ENCODE data around the gene SLC16A5.

SLC16A5 gene

DNA sequence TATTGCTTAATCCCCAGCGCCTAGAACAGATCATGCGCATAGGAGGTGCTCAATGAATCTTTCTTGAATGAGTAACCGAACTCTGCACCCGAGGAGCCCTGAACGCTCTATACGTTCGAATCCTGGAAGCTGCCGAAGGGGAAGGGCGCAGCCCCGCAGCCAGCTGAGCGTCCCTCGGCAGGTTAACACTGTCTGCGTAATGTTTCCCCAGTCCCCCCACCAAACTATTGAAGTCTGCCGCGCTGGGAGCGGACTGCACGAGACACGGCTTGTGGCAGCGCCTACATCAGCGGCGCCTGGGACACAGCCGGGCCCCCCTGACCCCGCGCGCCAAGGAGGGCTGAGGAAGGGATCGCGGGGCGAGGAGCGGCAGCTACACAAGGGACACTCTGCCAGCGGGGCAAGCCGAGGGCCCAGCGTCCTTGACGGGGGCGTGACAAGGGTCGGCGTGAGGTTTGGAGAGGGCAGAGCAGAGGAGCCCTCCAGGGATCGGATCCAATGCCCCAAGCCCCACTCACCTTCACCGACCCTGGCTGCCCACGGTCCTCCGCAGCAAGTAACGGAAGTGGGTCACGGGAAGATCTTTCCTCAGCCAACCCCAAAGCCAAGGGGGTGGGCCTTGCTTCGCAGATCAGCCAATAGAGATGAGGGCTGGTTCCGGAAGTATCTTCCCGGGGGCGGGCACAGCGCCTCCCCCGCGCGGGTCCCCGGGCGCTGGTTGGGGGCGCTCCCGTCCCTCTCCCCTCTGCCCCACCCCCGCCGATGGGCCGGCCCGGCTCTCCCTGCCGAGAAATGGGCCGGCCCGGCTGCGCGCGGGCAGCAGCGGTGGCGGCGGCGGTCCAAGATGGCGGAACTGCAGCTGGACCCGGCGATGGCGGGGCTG, 41.1 kb upstream of the SLC16A5 start, which contains the start of the genes ATP5PD and KCTD2:
ATP5PD (minus strand) TSS at position 563 of the 883 bp plus-strand sequence. CDS start 4,319 bp downstream, outside the sequence.
KCTD2 (plus strand) TSS at position 819 of the 883 bp plus-strand sequence; CDS start at position 845, 26 bp downstream.
- Histone ChIP-seq H3K36me3 (ENCODE audit: control insufficient read depth in 4 of 4, insufficient read depth in 4 of 4, low read length in 3 of 4) (peaks cover 6 to 17% (median 10%) of the 10 kb centered on the region in 4 experiments), H3K27ac (ENCODE audit: insufficient read depth in 1 of 2, low read depth in 1 of 2, low read length in 2 of 2, poor library complexity in 1 of 2, severe bottlenecking in 2 of 2) (peak within 1 kb of the TSS; percentile 79 to 90), H3K4me3 (ENCODE audit: control insufficient read depth in 1 of 7, extremely low read depth in 1 of 7, insufficient read depth in 4 of 7, low read depth in 2 of 7, low read length in 6 of 7) (peak within 1 kb of the TSS; percentile 60 to 98 (median 94)), H3K9me3 (ENCODE audit: control extremely low read depth in 1 of 5, control insufficient read depth in 4 of 5, insufficient read depth in 2 of 5, low read depth in 1 of 5, low read length in 4 of 5) (no peaks in the 10 kb centered on the region), H3K27me3 (replicated peaks in 2 of 5; ENCODE audit: control insufficient read depth in 4 of 5, insufficient read depth in 5 of 5, low read length in 4 of 5) (no peaks in the 10 kb centered on the region), H3K4me1 (ENCODE audit: control extremely low read depth in 1 of 4, control insufficient read depth in 4 of 4, insufficient read depth in 4 of 4, low read length in 3 of 4) (peaks cover 9 to 23% (median 18%) of the 10 kb centered on the region in 4 experiments)
- WGBS (ENCODE audit: insufficient coverage), result 0% methylated on average over 51 of the region's 72 CpGs
- POLR2A ChIA-PET, result interaction anchor here (0.6 to 0.8 kb wide), 2 partner anchors 11 to 14 kb away, joined by 3 read pairs; no protein-coding TSS in a partner anchor
- peak; percentile 97 to 98 (median 98) for DNase-seq
- CTCF ChIA-PET, result interaction anchor here (0.9 to 2.2 kb wide), 3 partner anchors 13 to 99 kb away, joined by 3 to 18 read pairs (median 4); no protein-coding TSS in a partner anchor

DNA sequence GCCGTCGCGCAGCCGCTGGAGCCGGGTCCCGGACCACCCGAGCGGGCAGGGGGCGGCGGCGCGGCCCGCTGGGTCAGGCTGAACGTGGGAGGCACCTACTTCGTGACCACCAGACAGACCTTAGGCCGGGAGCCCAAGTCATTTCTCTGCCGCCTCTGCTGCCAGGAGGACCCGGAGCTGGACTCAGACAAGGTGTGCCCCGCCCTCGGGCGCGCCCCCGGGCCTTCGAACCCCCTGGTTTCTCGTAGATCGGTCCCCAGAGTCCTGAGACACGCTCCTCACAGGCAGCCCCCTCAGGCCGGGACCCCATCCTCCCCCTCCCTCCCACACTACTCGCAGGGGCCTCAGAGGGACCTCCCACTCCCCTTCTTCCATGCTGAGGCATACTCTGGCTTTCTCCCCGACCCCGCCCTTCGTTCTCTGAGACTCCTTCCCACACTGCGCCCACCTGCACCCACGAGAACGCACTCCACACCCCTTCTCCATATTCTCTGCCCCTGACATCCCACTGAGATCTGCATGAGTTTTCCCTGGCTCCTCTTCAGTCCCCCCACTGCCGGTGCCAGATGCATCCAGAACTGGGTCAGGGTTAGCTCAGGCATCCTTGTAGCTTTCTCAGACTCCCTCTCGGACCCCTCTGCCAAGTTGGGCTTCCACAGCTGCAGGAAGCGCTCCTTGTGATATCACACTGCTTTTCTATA, 40.2 kb upstream of the SLC16A5 start:
- DNase-seq, result peak in 2 of 3 donors; percentile 39 to 53
- Histone ChIP-seq H3K36me3 (ENCODE audit: control insufficient read depth in 4 of 4, insufficient read depth in 4 of 4, low read length in 3 of 4) (peaks cover 5 to 14% (median 9%) of the 10 kb centered on the region in 4 experiments), H3K9me3 (ENCODE audit: control extremely low read depth in 1 of 5, control insufficient read depth in 4 of 5, insufficient read depth in 2 of 5, low read depth in 1 of 5, low read length in 4 of 5) (no peaks in the 10 kb centered on the region), H3K27me3 (replicated peaks in 2 of 5; ENCODE audit: control insufficient read depth in 4 of 5, insufficient read depth in 5 of 5, low read length in 4 of 5) (no peaks in the 10 kb centered on the region), H3K4me3 (ENCODE audit: control insufficient read depth in 1 of 7, extremely low read depth in 1 of 7, insufficient read depth in 4 of 7, low read depth in 2 of 7, low read length in 6 of 7) (peak overlapping the region; percentile 60 to 98 (median 94)), H3K27ac (ENCODE audit: insufficient read depth in 1 of 2, low read depth in 1 of 2, low read length in 2 of 2, poor library complexity in 1 of 2, severe bottlenecking in 2 of 2) (peak overlapping the region; percentile 40 to 78), H3K4me1 (ENCODE audit: control extremely low read depth in 1 of 4, control insufficient read depth in 4 of 4, insufficient read depth in 4 of 4, low read length in 3 of 4) (peaks cover 9 to 23% (median 18%) of the 10 kb centered on the region in 4 experiments)
- POLR2A ChIA-PET, result no interaction called here
- CTCF ChIA-PET, result interaction anchor here (0.7 to 2.2 kb wide), 9 partner anchors 10 to 154 kb away, joined by 3 to 18 read pairs (median 4); partner anchors contain the start of gene MRPL58
- WGBS (ENCODE audit: insufficient coverage), result 1% methylated on average over 38 of the region's 38 CpGs

DNA sequence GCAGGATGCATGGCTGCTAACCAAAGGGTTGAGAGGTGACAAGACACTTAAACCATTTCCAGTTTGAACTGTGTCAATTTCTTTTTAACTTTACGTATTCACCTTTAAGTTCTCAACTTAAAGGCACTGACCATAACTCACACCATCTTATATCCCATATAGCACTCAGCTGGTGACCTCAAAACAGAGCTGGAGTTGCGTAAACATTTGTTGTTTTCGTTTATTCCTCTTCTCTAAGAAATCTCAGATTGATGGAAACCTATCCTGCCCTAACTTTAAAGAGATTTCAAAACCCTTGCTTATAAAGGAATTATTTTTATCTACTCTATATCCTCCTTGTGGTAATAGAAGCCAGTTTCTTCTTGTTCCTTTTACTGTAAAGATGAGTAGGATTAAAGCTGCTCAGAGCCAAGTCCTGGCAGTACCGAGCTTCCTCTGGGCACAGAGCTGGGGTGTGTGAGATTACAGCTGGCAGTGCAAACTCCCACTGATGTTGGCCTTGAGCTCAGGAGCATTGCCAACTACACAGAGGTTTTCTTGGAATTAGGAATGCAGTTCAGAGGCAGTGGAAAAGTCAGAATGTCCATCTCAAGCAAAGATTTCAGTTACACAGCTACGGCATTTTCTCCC, 39.4 kb upstream of the SLC16A5 start:
- DNase-seq, result peak in 1 of 3 donors; percentile 11
- H3K9me3 ChIP-seq (ENCODE audit: control extremely low read depth in 1 of 5, control insufficient read depth in 4 of 5, insufficient read depth in 2 of 5, low read depth in 1 of 5, low read length in 4 of 5), result no peaks in the 10 kb centered on the region
- peak overlapping the region in 6 of 7 experiments; percentile 60 to 98 (median 94) for H3K4me3 ChIP-seq (ENCODE audit: control insufficient read depth in 1 of 7, extremely low read depth in 1 of 7, insufficient read depth in 4 of 7, low read depth in 2 of 7, low read length in 6 of 7)
- H3K36me3 ChIP-seq (ENCODE audit: control insufficient read depth in 4 of 4, insufficient read depth in 4 of 4, low read length in 3 of 4), result peaks cover 8 to 20% (median 14%) of the 10 kb centered on the region in 4 experiments
- no peak overlapping the region for H3K27ac ChIP-seq (ENCODE audit: insufficient read depth in 1 of 2, low read depth in 1 of 2, low read length in 2 of 2, poor library complexity in 1 of 2, severe bottlenecking in 2 of 2)
- H3K27me3 ChIP-seq (replicated peaks in 2 of 5; ENCODE audit: control insufficient read depth in 4 of 5, insufficient read depth in 5 of 5, low read length in 4 of 5), result no peaks in the 10 kb centered on the region
- ChIA-PET CTCF (interaction anchor here (0.7 to 2.2 kb wide), 11 partner anchors 9 to 153 kb away, joined by 3 to 18 read pairs (median 4); partner anchors contain the start of gene MRPL58), POLR2A (interaction anchor here (0.6 kb wide), 1 partner anchor 222 kb away, joined by 3 read pairs; no protein-coding TSS in a partner anchor)
- 61% methylated on average over 3 of the region's 5 CpGs for WGBS (ENCODE audit: insufficient coverage)
- peaks cover 9 to 23% (median 18%) of the 10 kb centered on the region in 4 experiments for H3K4me1 ChIP-seq (ENCODE audit: control extremely low read depth in 1 of 4, control insufficient read depth in 4 of 4, insufficient read depth in 4 of 4, low read length in 3 of 4)

DNA sequence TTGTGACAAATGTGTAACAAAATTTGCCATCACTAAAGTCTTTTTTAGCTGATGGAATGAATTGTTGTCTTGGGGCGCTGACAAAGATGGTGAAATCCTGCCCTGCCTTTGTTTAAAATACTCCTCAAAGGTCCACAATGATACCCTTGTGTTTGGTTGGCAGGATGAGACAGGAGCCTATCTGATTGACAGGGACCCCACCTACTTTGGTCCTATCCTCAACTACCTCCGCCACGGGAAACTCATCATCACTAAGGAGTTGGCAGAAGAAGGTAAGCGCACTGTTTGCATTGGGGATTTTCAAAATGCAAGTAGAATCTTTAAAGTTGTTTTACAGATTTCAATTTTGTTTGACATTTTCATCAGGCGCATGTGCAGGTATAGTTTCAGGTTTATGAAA, 38.7 kb upstream of the SLC16A5 start:
- peaks cover 9 to 23% (median 18%) of the 10 kb centered on the region in 4 experiments for H3K4me1 ChIP-seq (ENCODE audit: control extremely low read depth in 1 of 4, control insufficient read depth in 4 of 4, insufficient read depth in 4 of 4, low read length in 3 of 4)
- ChIA-PET POLR2A (no interaction called here), CTCF (interaction anchor here (0.9 to 2.2 kb wide), 11 partner anchors 8 to 153 kb away, joined by 3 to 18 read pairs (median 4); no protein-coding TSS in a partner anchor)
- H3K4me3 ChIP-seq (ENCODE audit: control insufficient read depth in 1 of 7, extremely low read depth in 1 of 7, insufficient read depth in 4 of 7, low read depth in 2 of 7, low read length in 6 of 7), result no peak overlapping the region
- peaks cover 8 to 23% (median 18%) of the 10 kb centered on the region in 4 experiments for H3K36me3 ChIP-seq (ENCODE audit: control insufficient read depth in 4 of 4, insufficient read depth in 4 of 4, low read length in 3 of 4)
- no peak overlapping the region for H3K27ac ChIP-seq (ENCODE audit: insufficient read depth in 1 of 2, low read depth in 1 of 2, low read length in 2 of 2, poor library complexity in 1 of 2, severe bottlenecking in 2 of 2)
- DNase-seq, result no peak
- 96% methylated on average over 4 of the region's 5 CpGs for WGBS (ENCODE audit: insufficient coverage)
- H3K9me3 ChIP-seq (ENCODE audit: control extremely low read depth in 1 of 5, control insufficient read depth in 4 of 5, insufficient read depth in 2 of 5, low read depth in 1 of 5, low read length in 4 of 5), result no peaks in the 10 kb centered on the region
- no peaks in the 10 kb centered on the region for H3K27me3 ChIP-seq (replicated peaks in 2 of 5; ENCODE audit: control insufficient read depth in 4 of 5, insufficient read depth in 5 of 5, low read length in 4 of 5)

DNA sequence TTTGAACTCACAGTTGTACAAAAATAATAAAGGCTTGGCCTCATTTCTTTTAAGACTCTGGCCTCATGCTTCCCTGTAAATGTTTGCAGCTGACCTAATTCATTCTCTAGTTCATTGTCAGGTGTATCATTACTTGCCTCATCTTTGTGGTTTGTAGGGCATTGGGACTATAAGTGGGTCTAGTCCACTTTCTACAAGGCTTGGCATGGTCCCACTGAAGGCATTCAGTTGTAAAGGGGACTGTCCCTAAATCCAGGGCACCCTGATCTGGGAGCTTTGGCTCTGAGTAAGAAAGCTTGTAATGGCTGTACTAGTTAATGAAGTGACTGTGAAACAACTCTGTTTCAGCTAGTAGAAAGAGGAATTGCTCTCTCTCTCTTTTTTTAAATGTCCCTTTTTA, 38.0 kb upstream of the SLC16A5 start:
- H3K27me3 ChIP-seq (replicated peaks in 2 of 5; ENCODE audit: control insufficient read depth in 4 of 5, insufficient read depth in 5 of 5, low read length in 4 of 5), result no peaks in the 10 kb centered on the region
- CTCF ChIA-PET, result interaction anchor here (1.2 to 1.7 kb wide), 5 partner anchors 10 to 89 kb away, joined by 3 to 5 read pairs (median 4); no protein-coding TSS in a partner anchor
- H3K36me3 ChIP-seq (ENCODE audit: control insufficient read depth in 4 of 4, insufficient read depth in 4 of 4, low read length in 3 of 4), result peaks cover 8 to 27% (median 19%) of the 10 kb centered on the region in 4 experiments
- no peak overlapping the region for H3K27ac ChIP-seq (ENCODE audit: insufficient read depth in 1 of 2, low read depth in 1 of 2, low read length in 2 of 2, poor library complexity in 1 of 2, severe bottlenecking in 2 of 2)
- H3K4me3 ChIP-seq (ENCODE audit: control insufficient read depth in 1 of 7, extremely low read depth in 1 of 7, insufficient read depth in 4 of 7, low read depth in 2 of 7, low read length in 6 of 7), result no peak overlapping the region
- H3K9me3 ChIP-seq (ENCODE audit: control extremely low read depth in 1 of 5, control insufficient read depth in 4 of 5, insufficient read depth in 2 of 5, low read depth in 1 of 5, low read length in 4 of 5), result no peaks in the 10 kb centered on the region
- no peak for DNase-seq
- POLR2A ChIA-PET, result interaction anchor here (0.8 kb wide), 1 partner anchor 16 kb away, joined by 3 read pairs; no protein-coding TSS in a partner anchor
- peaks cover 9 to 22% (median 18%) of the 10 kb centered on the region in 4 experiments for H3K4me1 ChIP-seq (ENCODE audit: control extremely low read depth in 1 of 4, control insufficient read depth in 4 of 4, insufficient read depth in 4 of 4, low read length in 3 of 4)

DNA sequence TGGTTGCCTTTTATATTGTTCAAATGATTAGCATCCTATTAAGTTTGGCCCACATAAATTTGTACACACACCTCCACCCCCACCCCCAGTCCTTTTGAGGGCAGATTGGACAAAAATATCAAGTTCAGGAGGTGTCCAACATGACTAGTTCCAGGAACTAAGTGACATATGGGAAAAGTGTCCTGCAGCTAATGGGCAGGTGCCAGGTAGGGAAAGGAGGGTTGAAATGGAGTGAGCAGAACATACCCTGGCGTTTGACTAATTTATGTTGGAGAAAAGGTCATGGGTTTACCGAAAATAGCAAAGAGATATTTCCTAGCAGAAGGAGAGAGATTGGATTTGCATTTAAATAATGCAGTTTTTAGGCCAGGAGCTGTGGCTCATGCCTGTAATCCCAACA, 35.8 kb upstream of the SLC16A5 start:
- no peaks in the 10 kb centered on the region for H3K27me3 ChIP-seq (replicated peaks in 2 of 5; ENCODE audit: control insufficient read depth in 4 of 5, insufficient read depth in 5 of 5, low read length in 4 of 5)
- no peak for DNase-seq
- no peaks in the 10 kb centered on the region for H3K9me3 ChIP-seq (ENCODE audit: control extremely low read depth in 1 of 5, control insufficient read depth in 4 of 5, insufficient read depth in 2 of 5, low read depth in 1 of 5, low read length in 4 of 5)
- H3K36me3 ChIP-seq (ENCODE audit: control insufficient read depth in 4 of 4, insufficient read depth in 4 of 4, low read length in 3 of 4), result peaks cover 9 to 42% (median 25%) of the 10 kb centered on the region in 4 experiments
- ChIA-PET POLR2A (no interaction called here), CTCF (interaction anchor here (0.5 to 1.8 kb wide), 2 partner anchors 14 to 71 kb away, joined by 4 to 5 read pairs; no protein-coding TSS in a partner anchor)
- no peak overlapping the region for H3K27ac ChIP-seq (ENCODE audit: insufficient read depth in 1 of 2, low read depth in 1 of 2, low read length in 2 of 2, poor library complexity in 1 of 2, severe bottlenecking in 2 of 2)
- peaks cover 9 to 16% (median 13%) of the 10 kb centered on the region in 4 experiments for H3K4me1 ChIP-seq (ENCODE audit: control extremely low read depth in 1 of 4, control insufficient read depth in 4 of 4, insufficient read depth in 4 of 4, low read length in 3 of 4)
- 100% methylated on average over 2 of the region's 2 CpGs for WGBS (ENCODE audit: insufficient coverage)
- no peak overlapping the region for H3K4me3 ChIP-seq (ENCODE audit: control insufficient read depth in 1 of 7, extremely low read depth in 1 of 7, insufficient read depth in 4 of 7, low read depth in 2 of 7, low read length in 6 of 7)
